ENCODE data around the gene SPECC1L.

SPECC1L gene

DNA sequence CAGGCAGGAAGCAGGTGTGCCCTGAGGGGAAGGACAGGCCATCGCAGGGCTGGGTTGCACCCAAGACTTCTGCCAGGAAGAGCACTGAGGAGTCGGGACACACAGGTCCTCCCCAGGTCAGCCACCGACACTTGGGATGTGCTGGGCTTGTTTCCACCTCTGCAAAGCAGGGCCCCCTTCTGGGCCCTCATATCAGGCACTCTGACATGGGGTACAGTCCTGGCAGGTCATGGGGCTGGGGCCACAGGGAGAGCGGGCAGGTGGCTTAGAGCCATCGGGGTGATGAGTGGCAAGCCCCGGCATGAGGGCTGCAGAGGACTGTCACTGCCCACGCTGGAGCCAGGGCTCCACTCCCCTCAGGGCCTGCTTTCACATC, 148.8 kb downstream of the SPECC1L start:
- DNase-seq: no peak

GRCh38 chr22:24420072-24420976, 149.7 kb downstream of the SPECC1L start:
- no peak for DNase-seq

GRCh38 chr22:24420977-24421343, 150.3 kb downstream of the SPECC1L start:
- no peak for DNase-seq

GRCh38 chr22:24421428-24421931, 150.8 kb downstream of the SPECC1L start:
- DNase-seq: no peak

GRCh38 chr22:24422102-24422665, 151.6 kb downstream of the SPECC1L start:
- DNase-seq: no peak

GRCh38 chr22:24423519-24424000, 152.9 kb downstream of the SPECC1L start:
- DNase-seq: peak in 1 of 2 donors; percentile 21

- no peak for DNase-seq
Measured at GRCh38 chr22:24424001-24424900, 153.6 kb downstream of the SPECC1L start.

DNA sequence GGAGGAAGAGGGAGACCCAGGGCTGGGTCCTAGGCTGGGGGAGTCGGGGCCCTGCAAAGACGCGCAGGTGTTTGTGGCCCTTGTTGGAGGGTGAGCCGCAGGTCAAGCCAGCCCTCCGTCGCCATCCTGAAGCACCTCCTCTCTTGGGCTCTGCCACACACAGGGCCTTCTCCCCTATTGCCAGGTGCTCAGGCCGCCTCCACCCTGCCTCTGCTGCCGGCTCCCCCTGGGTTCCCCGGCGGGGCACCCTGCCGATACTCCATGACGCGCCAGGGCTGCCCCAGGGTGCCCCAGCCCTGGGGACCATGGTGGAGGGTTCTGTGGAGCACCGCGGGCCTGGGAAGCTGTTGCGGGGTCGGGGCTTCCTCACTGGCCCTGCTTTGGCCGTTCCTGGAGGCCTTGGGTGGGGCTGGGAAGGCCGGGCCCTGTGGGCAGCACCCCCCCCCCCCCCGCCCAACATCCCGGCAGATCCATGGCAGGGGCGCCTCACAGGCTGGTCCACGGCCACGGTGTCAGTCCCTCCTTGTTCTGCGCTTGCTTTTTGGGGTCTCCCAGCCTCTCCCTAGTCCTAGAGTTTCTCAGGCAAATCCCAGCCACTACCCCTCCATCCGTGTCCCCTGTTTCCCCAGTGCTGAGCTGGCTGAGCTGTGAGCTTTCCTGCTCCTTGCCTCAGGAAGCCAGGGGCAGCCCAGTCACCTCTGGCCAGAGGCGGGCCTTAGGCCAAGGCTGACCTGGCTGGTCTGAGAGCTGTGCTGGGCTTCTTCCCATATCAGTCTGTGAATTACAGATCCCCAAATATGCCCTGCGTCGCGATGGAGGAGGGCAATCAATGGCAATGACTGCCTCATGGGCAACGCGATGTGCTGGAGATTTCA, 154.5 kb downstream of the SPECC1L start:
- no peak for DNase-seq

DNA sequence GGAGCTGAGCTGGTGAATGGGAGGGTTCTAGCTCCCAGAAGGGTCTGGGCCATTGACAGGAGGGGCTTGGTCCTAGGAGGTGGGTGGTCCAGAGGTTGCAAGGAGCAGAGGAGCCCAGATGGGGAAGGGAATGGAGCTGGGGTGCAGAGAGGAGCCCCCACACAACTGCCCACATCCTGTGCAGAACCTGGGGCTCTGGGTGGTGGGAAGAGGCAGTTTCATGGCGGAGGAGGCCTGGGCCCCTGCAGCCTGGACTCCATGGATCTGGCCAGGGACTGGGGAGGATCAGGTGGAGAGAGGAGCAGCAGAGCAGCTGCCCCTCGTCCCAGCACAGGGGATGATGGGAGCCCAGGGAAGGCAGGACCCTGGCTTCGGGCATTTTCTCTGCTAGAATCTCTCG, 155.8 kb downstream of the SPECC1L start:
- no peak for DNase-seq

- no peak for DNase-seq
Measured at GRCh38 chr22:24426851-24427499, 156.3 kb downstream of the SPECC1L start.

GRCh38 chr22:24427500-24428164, 157.0 kb downstream of the SPECC1L start, which contains the start of gene ADORA2A:
Gene ADORA2A, plus strand, starts transcription at chr22:24427599. Its CDS starts 5,806 bp downstream, at chr22:24433405.
- DNase-seq: no peak

- DNase-seq: no peak
Measured at GRCh38 chr22:24428751-24429410, 158.2 kb downstream of the SPECC1L start.

DNA sequence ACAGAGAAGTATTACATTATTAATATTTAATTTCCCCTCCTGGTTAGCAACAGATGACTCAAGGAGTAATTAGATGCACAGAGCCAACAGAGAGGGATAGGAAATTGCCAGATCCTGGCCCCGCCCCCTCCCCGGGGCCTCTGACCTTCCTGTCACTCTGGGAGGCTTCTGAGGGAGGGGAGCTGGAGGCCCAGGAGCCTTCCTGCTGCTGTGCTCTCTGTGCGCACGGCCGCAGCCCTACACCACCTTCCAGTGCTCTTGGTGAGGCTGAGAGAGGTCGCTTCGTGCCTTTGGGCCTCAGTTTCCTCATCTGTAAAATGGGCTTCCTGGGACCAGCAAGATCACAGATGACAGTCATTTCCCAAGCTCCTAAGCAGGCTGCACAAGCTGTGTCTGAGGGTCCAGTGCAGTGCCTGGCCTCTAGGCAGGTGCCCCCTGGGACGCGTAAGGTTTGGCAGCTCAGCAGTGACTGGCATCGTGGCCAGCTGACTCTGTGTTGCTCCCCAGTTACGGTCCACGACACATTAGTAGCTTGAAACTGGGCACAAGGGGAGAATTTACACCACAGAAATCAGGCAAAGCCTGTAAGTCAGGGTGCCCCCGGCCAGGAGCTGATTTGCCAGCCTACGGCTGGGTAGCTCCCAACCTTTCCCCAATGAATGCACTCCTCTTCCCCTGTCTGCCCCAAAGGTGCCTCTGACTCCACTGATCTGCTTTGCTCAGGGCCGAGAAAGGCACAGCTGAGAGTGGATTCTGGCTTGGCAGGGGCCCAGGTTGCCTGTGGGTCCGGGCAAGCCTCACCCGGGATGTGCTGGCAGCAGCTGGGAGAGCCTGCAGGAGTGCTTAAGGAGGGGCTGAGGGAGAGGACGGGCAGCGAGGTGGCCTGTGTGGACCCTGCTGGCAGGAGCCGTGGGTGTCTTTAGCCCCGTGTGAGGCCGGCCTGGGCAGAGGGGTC, 159.1 kb downstream of the SPECC1L start:
- no peak for DNase-seq

- no peak for DNase-seq
Measured at GRCh38 chr22:24430431-24431308, 160.0 kb downstream of the SPECC1L start.

DNA sequence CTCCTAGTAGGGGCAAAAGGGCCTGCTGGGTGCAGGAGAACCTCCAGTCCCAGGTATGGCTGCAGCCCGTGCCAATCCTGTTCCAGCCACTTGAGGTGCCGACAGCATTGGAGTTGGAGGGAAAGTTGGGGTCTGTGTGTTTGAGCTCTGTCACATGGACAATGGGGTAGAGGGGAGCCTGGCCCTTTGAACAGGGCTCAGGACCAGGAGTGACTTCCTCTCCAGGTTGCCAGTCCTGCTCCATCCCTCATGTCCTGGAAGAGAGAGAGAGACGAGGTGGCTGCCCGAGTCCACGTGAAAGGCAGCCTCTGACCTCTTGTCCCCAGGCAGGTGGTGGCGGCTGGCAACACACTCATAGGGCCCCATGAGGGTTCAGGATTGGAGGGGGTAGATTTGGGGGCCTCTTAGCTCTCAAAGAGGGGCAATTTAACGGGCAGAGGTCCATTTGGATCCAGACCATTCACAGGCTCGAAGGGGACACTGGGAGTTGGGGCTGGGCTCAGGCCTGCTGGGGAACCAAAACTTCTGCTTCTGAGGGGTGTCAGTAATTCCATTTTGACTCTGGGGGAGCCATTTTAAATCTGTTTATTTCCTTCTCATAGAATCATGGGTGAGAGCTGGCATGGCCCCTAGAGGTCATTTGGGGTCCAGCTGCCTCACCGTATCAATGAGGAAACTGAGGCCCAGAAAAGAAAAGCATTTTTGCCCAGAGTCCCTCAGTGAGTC, 160.8 kb downstream of the SPECC1L start:
- no peak for DNase-seq

DNA sequence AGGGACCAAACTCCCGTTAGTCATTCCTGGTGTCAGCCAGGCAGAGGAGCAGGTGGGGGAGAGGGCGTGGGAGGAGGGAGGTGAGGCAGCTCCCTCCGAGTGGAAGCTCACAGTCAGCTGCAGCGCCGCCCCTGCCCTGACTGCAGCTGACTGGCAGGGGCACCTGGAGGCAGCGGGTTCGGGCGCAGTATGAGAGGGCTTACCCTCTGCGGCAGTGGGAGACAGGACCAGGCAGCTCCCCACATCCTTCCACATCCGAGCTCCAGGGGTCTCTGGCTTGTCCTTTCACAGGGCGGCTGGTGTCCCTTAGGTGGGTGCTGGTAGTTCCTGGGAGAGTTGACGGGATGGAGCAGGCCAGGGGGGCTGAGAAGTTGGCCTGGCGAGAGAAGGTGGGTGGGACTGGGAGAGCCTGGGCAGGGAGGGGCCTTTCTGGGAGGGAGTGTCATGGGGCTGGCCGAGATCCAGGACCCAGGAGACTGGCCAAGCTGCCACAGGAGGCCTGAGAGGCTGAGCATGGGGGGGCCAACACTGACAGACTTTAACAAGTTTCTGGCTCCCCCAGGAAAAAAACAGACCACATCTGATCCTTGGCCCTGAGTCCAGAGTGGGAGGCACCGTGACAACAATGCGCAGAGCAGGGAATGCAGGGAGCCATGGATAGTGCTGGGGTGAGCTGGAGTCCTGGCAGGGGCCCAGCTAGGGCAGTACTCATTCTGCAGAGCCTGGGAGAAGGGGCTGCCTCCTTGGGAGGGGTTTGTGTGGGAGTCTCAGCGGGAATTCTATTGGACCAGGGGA, 161.6 kb downstream of the SPECC1L start:
- DNase-seq: peak; percentile 10 to 15
